Tibial nerve (tissue), 4 donors: ENCODE results near the gene ARF1. TPM values are rescaled to one million over a fixed set of nuclear protein-coding genes. Genes with fewer than 3 reads are reported as not detected.

Source experiments
- DNase-seq, 2 donors: peaks; one replicate each; pipeline ENCODE4 v3.0.0-alpha.2; 2019; ENCODE audit warnings: low spot score in 2 of 2
- H3K27ac ChIP-seq, 4 donors: fragments of 200-600 bp; sonication (generic) in 3 of 4; one replicate each; pipeline ENCODE4 v1.5.1; 2017 to 2019; ENCODE audit warnings: mild to moderate bottlenecking in 1 of 4
- H3K27me3 ChIP-seq, 2 donors: fragments of 200-600 bp; sonication (generic) in 1 of 2; one replicate each; pipeline versions ENCODE4 v1.5.1 to v1.6.0; 2017 to 2019
- H3K36me3 ChIP-seq, 3 donors: fragments of 200-600 bp; sonication (generic); one replicate each; pipeline ENCODE4 v1.5.1; 2018 to 2019
- H3K4me1 ChIP-seq, 4 donors: fragments of 200-600 bp; sonication (generic) in 3 of 4; one replicate each; pipeline ENCODE4 v1.5.1; 2017 to 2019
- H3K4me3 ChIP-seq, 4 donors: fragments of 200-600 bp; sonication (generic) in 3 of 4; one replicate each; pipeline ENCODE4 v1.5.1; 2017 to 2019; ENCODE audit warnings: mild to moderate bottlenecking in 1 of 4, moderate library complexity in 1 of 4
- H3K9me3 ChIP-seq, 4 donors: fragments of 200-600 bp; sonication (generic) in 3 of 4; one replicate each; pipeline ENCODE4 v1.5.1; 2017 to 2019
- CTCF ChIP-seq, 5 experiments: fragments of 200-600 bp in 3 of 5; fragments of 450-650 bp in 2 of 5; sonication (generic) in 3 of 5; IDR thresholded peaks; one replicate each; pipeline ENCODE4 v1.5.1; 2016 to 2019; ENCODE audit warnings: antibody characterized with exemption in 5 of 5, mild to moderate bottlenecking in 3 of 5, moderate library complexity in 2 of 5
- EP300 ChIP-seq, 2 donors: sonication (generic); formaldehyde crosslinking; IDR thresholded peaks; one replicate each; pipeline ENCODE4 v1.6.1; 2017; ENCODE audit warnings: antibody characterized with exemption in 2 of 2, mild to moderate bottlenecking in 1 of 2
- POLR2A ChIP-seq, 2 donors: fragments of 450-650 bp; IDR thresholded peaks; one replicate each; pipeline ENCODE4 v1.6.1; 2017; ENCODE audit warnings: antibody characterized with exemption in 2 of 2, mild to moderate bottlenecking in 2 of 2, moderate library complexity in 2 of 2
- WGBS, 2 donors: methylation state at CpG; one replicate each; pipeline ENCODE4 v1.1.5; 2018; 5-methylcytosine and 5-hydroxymethylcytosine counted together
- total RNA-seq, 4 donors: library from RNA; depleted of rRNA; stranded (reverse); fragments of >200 nt; gene quantifications; one replicate each; pipeline ENCODE4 v1.1.0, GENCODE V29; 2016

ARF1 gene
- total RNA-seq, 4 donors from 2014 or later = 251 to 311 (median 258) TPM

DNA sequence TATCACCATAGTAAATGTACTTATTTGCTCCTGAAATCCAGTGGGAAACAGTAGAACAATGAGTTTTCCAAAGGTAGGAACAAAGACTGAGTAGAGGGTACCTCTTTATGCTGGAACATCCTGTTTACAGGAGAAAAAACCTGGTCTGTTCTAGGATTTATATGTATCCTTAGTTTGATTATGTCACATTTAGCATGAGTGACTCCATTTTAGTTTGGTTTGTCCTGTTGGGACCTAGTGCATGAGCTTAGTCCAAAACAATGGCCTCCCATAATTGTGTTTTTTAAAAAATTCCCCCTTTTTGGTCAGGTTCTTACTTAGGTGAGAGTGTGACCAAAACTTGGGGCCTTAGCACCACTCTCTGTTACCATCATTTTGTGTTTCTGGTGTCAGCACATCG is 30.1 kb downstream of the ARF1 start:
- DNase-seq = no peak
- Histone ChIP-seq H3K4me3 (no peak overlapping the region), H3K27me3 (no peaks in the 10 kb centered on the region), H3K9me3 (no peaks in the 10 kb centered on the region), H3K27ac (no peak overlapping the region), H3K36me3 (peaks cover 0 to 4% (median 0%) of the 10 kb centered on the region in 3 donors), H3K4me1 (peaks cover 0 to 23% (median 13%) of the 10 kb centered on the region in 4 donors)
- TF ChIP-seq POLR2A (IDR thresholded peaks at IDR 0.05) = no peak
- no peak for TF ChIP-seq EP300 (IDR thresholded peaks at IDR 0.05)
- 84 to 89% methylated on average over 1 of the region's 1 CpG for WGBS, 2 donors

DNA sequence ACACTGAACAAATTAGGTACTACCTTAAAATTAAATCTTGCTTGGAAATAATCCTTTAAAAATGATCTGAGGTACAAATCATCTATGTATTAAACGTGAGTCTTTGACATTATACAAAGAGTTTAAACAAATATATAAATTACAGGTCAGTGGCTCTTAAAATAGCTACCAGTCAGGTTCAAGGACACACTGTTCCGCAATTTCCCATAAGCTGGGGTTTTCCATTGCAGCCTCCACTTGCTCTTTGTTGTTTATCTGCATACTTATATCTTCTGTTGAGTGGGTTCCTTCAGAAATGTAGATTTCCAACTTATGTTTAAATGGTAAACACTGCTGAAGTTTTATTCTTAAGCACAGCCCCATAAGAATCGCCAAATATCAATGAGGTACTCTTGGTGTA is 32.3 kb downstream of the ARF1 start:
- H3K27ac ChIP-seq = no peak overlapping the region
- no peak for TF ChIP-seq EP300 (IDR thresholded peaks at IDR 0.05)
- no peak for TF ChIP-seq CTCF (IDR thresholded peaks at IDR 0.05)
- no peak for DNase-seq
- peaks cover 0 to 9% (median 4%) of the 10 kb centered on the region in 4 donors for H3K4me1 ChIP-seq
- no peaks in the 10 kb centered on the region for H3K36me3 ChIP-seq
- H3K27me3 ChIP-seq = no peaks in the 10 kb centered on the region
- WGBS, 2 donors = 77% methylated on average over 3 of the region's 3 CpGs
- no peak overlapping the region for H3K4me3 ChIP-seq
- no peaks in the 10 kb centered on the region for H3K9me3 ChIP-seq

DNA sequence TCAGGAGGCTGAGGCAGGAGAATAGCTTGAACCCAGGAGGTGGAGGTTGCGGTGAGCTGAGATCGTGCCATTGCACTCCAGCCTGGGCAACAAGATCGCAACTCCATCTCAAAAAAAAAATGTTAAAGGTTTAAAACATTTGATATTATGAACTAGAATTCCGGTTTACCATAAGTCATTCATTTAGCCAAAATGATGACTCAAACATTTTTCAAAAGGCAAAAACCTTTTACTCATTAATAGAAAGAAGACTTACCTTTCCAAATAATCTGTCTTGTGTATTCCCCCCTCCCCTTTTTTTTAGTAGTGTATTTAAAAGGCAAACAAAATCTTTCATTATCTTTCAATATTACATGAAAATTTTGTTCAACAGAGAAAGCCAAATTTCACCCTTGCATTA is 34.8 kb downstream of the ARF1 start:
- no peak for DNase-seq
- TF ChIP-seq EP300 (IDR thresholded peaks at IDR 0.05) = no peak
- no peak for TF ChIP-seq CTCF (IDR thresholded peaks at IDR 0.05)
- no peak for TF ChIP-seq POLR2A (IDR thresholded peaks at IDR 0.05)

DNA sequence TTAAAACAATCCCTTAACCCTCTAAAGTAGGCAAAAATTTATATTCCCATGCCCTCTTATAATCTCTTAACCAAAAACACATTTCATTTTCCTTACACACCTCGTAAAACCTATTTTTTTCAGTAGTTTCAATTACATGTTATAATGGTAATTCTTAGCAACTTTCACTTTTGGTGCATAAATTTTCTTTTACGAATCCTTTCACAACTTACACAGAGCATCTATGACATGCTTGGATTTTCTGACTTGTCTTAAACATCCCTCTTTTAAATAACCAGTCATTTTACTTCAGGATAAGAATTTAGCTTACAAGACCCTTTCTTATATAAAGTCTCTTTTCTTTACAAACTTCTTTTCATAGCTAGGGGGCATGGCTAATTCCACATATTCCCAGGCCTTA is 35.5 kb downstream of the ARF1 start:
- 67 to 76% methylated on average over 2 of the region's 2 CpGs for WGBS, 2 donors
- no peak for DNase-seq
- Histone ChIP-seq H3K4me3 (no peak overlapping the region), H3K36me3 (no peaks in the 10 kb centered on the region), H3K27me3 (no peaks in the 10 kb centered on the region), H3K4me1 (no peaks in the 10 kb centered on the region), H3K9me3 (no peaks in the 10 kb centered on the region), H3K27ac (no peak overlapping the region)
- TF ChIP-seq EP300 (IDR thresholded peaks at IDR 0.05) (no peak), POLR2A (IDR thresholded peaks at IDR 0.05) (no peak), CTCF (IDR thresholded peaks at IDR 0.05) (no peak)

More for the DNA sequence above, 34.8 kb downstream of the ARF1 start:
- H3K9me3 ChIP-seq = no peaks in the 10 kb centered on the region
- H3K4me3 ChIP-seq = no peak overlapping the region
- H3K27me3 ChIP-seq = no peaks in the 10 kb centered on the region
- no peaks in the 10 kb centered on the region for H3K4me1 ChIP-seq
- WGBS, 2 donors = 96% methylated on average over 4 of the region's 4 CpGs
- H3K36me3 ChIP-seq = no peaks in the 10 kb centered on the region
- H3K27ac ChIP-seq = no peak overlapping the region

- no peaks in the 10 kb centered on the region for H3K9me3 ChIP-seq
- no peak for DNase-seq
- TF ChIP-seq CTCF (IDR thresholded peaks at IDR 0.05) (no peak), EP300 (IDR thresholded peaks at IDR 0.05) (no peak), POLR2A (IDR thresholded peaks at IDR 0.05) (no peak)
- H3K36me3 ChIP-seq = no peaks in the 10 kb centered on the region
- H3K4me1 ChIP-seq = no peaks in the 10 kb centered on the region
- no peak overlapping the region for H3K4me3 ChIP-seq
- no peaks in the 10 kb centered on the region for H3K27me3 ChIP-seq
- 19 to 32% methylated on average over 1 of the region's 1 CpG for WGBS, 2 donors
- peak overlapping the region in 1 of 4 donors; percentile 47 for H3K27ac ChIP-seq
Measured at GRCh38 chr1:228120351-228120750, 37.8 kb downstream of the ARF1 start.
